Keratinocyte (primary cell): ENCODE data around the gene ZSCAN18. TPM values are rescaled to one million over a fixed set of nuclear protein-coding genes. Genes with fewer than 3 reads are reported as not detected.

Source experiments
- DNase-seq: peaks from one replicate; pipeline ENCODE4 v3.0.0-alpha.2; 2011; ENCODE audit warnings: low read depth, missing footprints, low spot score
- FAIRE-seq: peaks from 2 replicates; lab custom pipeline; 2011; peaks lifted over from hg19 to GRCh38; lab: Jason Lieb, UNC
- H2AFZ ChIP-seq: 2 replicates; pipeline ENCODE4 v1.6.0; 2012; ENCODE audit warnings: low read length, control low read depth, inconsistent platforms; ENCODE audit not compliant: control insufficient read depth
- H3K27ac ChIP-seq: 2 replicates; pipeline ENCODE4 v1.5.1; 2011; ENCODE audit warnings: low read length; ENCODE audit not compliant: control insufficient read depth, insufficient read depth
- H3K27me3 ChIP-seq: 3 replicates; pipeline ENCODE4 v1.6.0; 2011; ENCODE audit warnings: low read length; ENCODE audit not compliant: control insufficient read depth, insufficient read depth; ENCODE audit errors: extremely low read depth
- H3K36me3 ChIP-seq, 2 experiments: 2 replicates in 1 of 2; 3 replicates in 1 of 2; pipeline ENCODE4 v1.5.1; 2011; ENCODE audit warnings: low read length in 2 of 2, mild to moderate bottlenecking in 1 of 2; ENCODE audit not compliant: control insufficient read depth in 2 of 2, insufficient read depth in 2 of 2; ENCODE audit errors: extremely low read depth in 1 of 2
- H3K4me1 ChIP-seq: 3 replicates; pipeline ENCODE4 v1.5.1; 2011; ENCODE audit warnings: low read length; ENCODE audit not compliant: control insufficient read depth, insufficient read depth; ENCODE audit errors: extremely low read depth
- H3K4me2 ChIP-seq: 3 replicates; pipeline ENCODE4 v1.6.0; 2011; ENCODE audit warnings: low read depth, low read length; ENCODE audit not compliant: control insufficient read depth, insufficient read depth; ENCODE audit errors: extremely low read depth
- H3K4me3 ChIP-seq, 3 experiments: fragments of 200-600 bp in 1 of 3; sonication (generic) in 1 of 3; 2 replicates in 2 of 3; 3 replicates in 1 of 3; pipeline ENCODE4 v1.5.1; 2011 to 2016; ENCODE audit warnings: low read length in 3 of 3, mild to moderate bottlenecking in 3 of 3, control low read depth in 2 of 3, inconsistent platforms in 1 of 3, low read depth in 1 of 3, mixed read lengths in 1 of 3, mixed run types in 1 of 3, moderate library complexity in 1 of 3; ENCODE audit not compliant: control insufficient read depth in 2 of 3, insufficient read depth in 2 of 3; ENCODE audit errors: extremely low read depth in 1 of 3
- H3K79me2 ChIP-seq: 2 replicates; pipeline ENCODE4 v1.6.0; 2012; ENCODE audit warnings: low read length; ENCODE audit not compliant: control insufficient read depth, insufficient read depth
- H3K9ac ChIP-seq: 3 replicates; pipeline ENCODE4 v1.6.0; 2011; ENCODE audit warnings: low read length; ENCODE audit not compliant: control insufficient read depth, insufficient read depth; ENCODE audit errors: extremely low read depth
- H3K9me1 ChIP-seq: 3 replicates; pipeline ENCODE4 v1.6.0; 2011; ENCODE audit warnings: low read length; ENCODE audit not compliant: control insufficient read depth, insufficient read depth; ENCODE audit errors: extremely low read depth
- H3K9me3 ChIP-seq: 2 replicates; pipeline ENCODE4 v1.5.1; 2012; ENCODE audit warnings: low read depth, low read length; ENCODE audit not compliant: control insufficient read depth
- H4K20me1 ChIP-seq: 3 replicates; pipeline ENCODE4 v1.6.0; 2011; ENCODE audit warnings: low read length; ENCODE audit not compliant: control insufficient read depth, insufficient read depth; ENCODE audit errors: extremely low read depth
- CTCF ChIP-seq, 3 experiments: IDR thresholded peaks in 1 of 3; conservative IDR thresholded peaks in 1 of 3; optimal IDR thresholded peaks in 1 of 3; 2 replicates in 2 of 3; 3 replicates in 1 of 3; pipeline versions ENCODE3 to v1.5.1; 2011; ENCODE audit warnings: low read length in 3 of 3, mild to moderate bottlenecking in 3 of 3, moderate library complexity in 2 of 3, control low read depth in 1 of 3, inconsistent platforms in 1 of 3; ENCODE audit not compliant: insufficient read depth in 2 of 3; ENCODE audit errors: extremely low read depth in 1 of 3
- EZH2 ChIP-seq: IDR thresholded peaks from one replicate; pipeline ENCODE4 v1.6.1; 2012; ENCODE audit warnings: inconsistent platforms, mild to moderate bottlenecking, low read length, moderate library complexity
- dilution Hi-C: fragments of 300-500 bp; cut with MboI; formaldehyde crosslinking; loops from one replicate; pipeline ENCODE4 v1.7.0; 2020; ENCODE audit warnings: low sequenced_read_pairs; ENCODE audit not compliant: extremely low pct_ligation_motif_present
- polyA plus RNA-seq, 5 experiments: library from polyadenylated mRNA; depleted of rRNA in 3 of 5; stranded (reverse) in 3 of 5; stranded (forward) in 1 of 5; unstranded in 1 of 5; fragments of >200 nt; gene quantifications; 1 replicate in 1 of 5; 2 replicates in 3 of 5; 3 replicates in 1 of 5; pipeline versions ENCODE4 v1.2.1 to v1.2.3, GENCODE V29; 2011 to 2012; ENCODE audit warnings: missing spikeins in 2 of 5, low read depth in 1 of 5, low replicate concordance in 1 of 5

Gene ZSCAN18
- polyA plus RNA-seq, 1 donor (not counting 4 experiments of a cell fraction or from before 2014, with no cell fraction given) = 16.1 TPM

- Histone ChIP-seq H4K20me1 (no peaks in the 10 kb centered on the region), H3K4me1 (no peaks in the 10 kb centered on the region), H3K36me3 (peaks cover 0 to 8% of the 10 kb centered on the region in 2 experiments), H3K79me2 (no peaks in the 10 kb centered on the region), H3K9ac (no peak overlapping the region), H3K4me2 (no peak overlapping the region), H3K27me3 (no peaks in the 10 kb centered on the region), H2AFZ (no peak overlapping the region), H3K9me1 (no peaks in the 10 kb centered on the region), H3K27ac (no peak overlapping the region), H3K4me3 (no peak overlapping the region), H3K9me3 (peaks cover 25% of the 10 kb centered on the region)
- FAIRE-seq (no peak), DNase-seq (no peak)
- dilution Hi-C loops = no loop called here
- TF ChIP-seq EZH2 (no peak), CTCF (optimal IDR thresholded peaks at IDR 0.05 in 1 of 3, IDR thresholded peaks at IDR 0.05 in 1 of 3, conservative IDR thresholded peaks at IDR 0.05 in 1 of 3; ENCODE audit: extremely low read depth in 1 of 3, insufficient read depth in 2 of 3, low read length in 3 of 3) (no peak)
Measured at GRCh38 chr19:58083021-58083420, 15.0 kb downstream of the ZSCAN18 start.

- Histone ChIP-seq H3K9me1 (no peaks in the 10 kb centered on the region), H4K20me1 (no peaks in the 10 kb centered on the region), H3K4me3 (no peak overlapping the region), H3K79me2 (no peaks in the 10 kb centered on the region), H3K9me3 (peaks cover 12% of the 10 kb centered on the region), H3K9ac (no peak overlapping the region), H3K36me3 (peaks cover 0 to 3% of the 10 kb centered on the region in 2 experiments), H3K4me2 (no peak overlapping the region), H2AFZ (no peak overlapping the region), H3K4me1 (no peaks in the 10 kb centered on the region), H3K27ac (no peak overlapping the region), H3K27me3 (no peaks in the 10 kb centered on the region)
- DNase-seq = no peak
- no peak for FAIRE-seq
- dilution Hi-C loops = no loop called here
- TF ChIP-seq EZH2 = no peak
- no peak for TF ChIP-seq CTCF (optimal IDR thresholded peaks at IDR 0.05 in 1 of 3, IDR thresholded peaks at IDR 0.05 in 1 of 3, conservative IDR thresholded peaks at IDR 0.05 in 1 of 3; ENCODE audit: extremely low read depth in 1 of 3, insufficient read depth in 2 of 3, low read length in 3 of 3)
Measured at GRCh38 chr19:58079792-58080191, 18.2 kb downstream of the ZSCAN18 start.
